AG04450 (cell line): ENCODE measurements around the gene GMPPA. TPM values are rescaled to one million over a fixed set of nuclear protein-coding genes. Genes with fewer than 3 reads are reported as not detected.

Source experiments
- CTCF ChIA-PET: fragments of 300-600, 350-600 bp; formaldehyde crosslinking; extraction: SDS; loops from one replicate; lab custom pipeline; 2022; ENCODE audit warnings: antibody characterized with exemption, inconsistent platforms; lab: Charles Lee
- POLR2A ChIA-PET: fragments of 350-600 bp; formaldehyde crosslinking; extraction: SDS; loops from one replicate; lab custom pipeline; 2021; ENCODE audit warnings: antibody characterized with exemption, inconsistent platforms; lab: Yijun Ruan, JAX
- DNase-seq: peaks from one replicate; pipeline ENCODE4 v3.0.0-alpha.2; 2011; ENCODE audit warnings: low read depth, low spot score
- H3K27ac ChIP-seq: one replicate; pipeline ENCODE4 v1.5.1; 2012; ENCODE audit warnings: low read depth, low read length, control low read depth
- H3K27me3 ChIP-seq: one replicate; pipeline ENCODE4 v1.6.0; 2012; ENCODE audit warnings: low read length; ENCODE audit not compliant: control insufficient read depth, insufficient read depth
- H3K4me3 ChIP-seq: 2 replicates; pipeline ENCODE4 v1.5.1; 2011; ENCODE audit warnings: mild to moderate bottlenecking, low read depth, low read length, control low read depth
- H3K9me3 ChIP-seq: 2 replicates; pipeline ENCODE4 v1.5.1; 2012; ENCODE audit warnings: low read length; ENCODE audit not compliant: control insufficient read depth, insufficient read depth
- CTCF ChIP-seq: IDR thresholded peaks from 2 replicates; pipeline ENCODE4 v1.5.1; 2011; ENCODE audit warnings: low read depth, low read length, control low read depth, inconsistent platforms
- polyA minus RNA-seq: library from RNA; depleted of rRNA, polyadenylated mRNA; stranded (reverse); fragments of >200 nt; gene quantifications from 2 replicates; pipeline ENCODE4 v1.2.3, GENCODE V29; 2011; rRNA and poly(A)+ RNA removed
- polyA plus RNA-seq: library from polyadenylated mRNA; depleted of rRNA; stranded (reverse); fragments of >200 nt; gene quantifications from 2 replicates; pipeline ENCODE4 v1.2.3, GENCODE V29; 2011; rRNA removed

Gene GMPPA
- polyA plus RNA-seq, result 90.1 and 97.7 TPM in 2 replicates
- 90.6 and 98.6 TPM in 2 replicates for polyA minus RNA-seq

GRCh38 chr2:219498280-219499057 lies at the start of gene GMPPA:
Gene GMPPA, plus strand, starts transcription at chr2:219498891. Its CDS starts 1,085 bp downstream, at chr2:219499976.
- ChIA-PET CTCF (interaction anchor here (0.7 to 6.1 kb wide), 11 partner anchors 11 to 95 kb away, joined by 3 to 168 read pairs (median 6); no protein-coding TSS in a partner anchor), POLR2A (interaction anchor here (0.6 to 2.9 kb wide), 21 partner anchors 9 to 129 kb away, joined by 3 to 18 read pairs (median 5); partner anchors contain the start of gene DNPEP)

DNA sequence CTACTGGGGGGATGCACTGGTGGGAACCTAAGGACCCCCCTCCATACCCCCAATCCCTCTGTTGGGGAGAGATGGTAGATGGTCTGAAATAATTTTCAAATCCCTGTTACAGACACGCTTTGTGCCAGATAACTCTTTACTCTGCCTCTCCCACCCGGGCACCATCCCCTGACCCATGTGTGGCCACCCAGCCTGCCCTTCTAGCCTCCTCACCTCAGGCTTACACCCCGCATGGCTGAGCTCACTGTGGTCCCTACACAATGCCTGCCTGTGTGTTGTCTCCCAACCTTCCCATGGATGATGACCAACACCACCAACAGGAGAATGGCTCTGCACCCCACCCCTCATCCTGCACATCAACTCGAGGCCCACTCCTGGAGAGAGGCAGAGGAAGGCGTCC lies 49.1 kb upstream of the GMPPA start:
- Histone ChIP-seq H3K4me3 (no peak overlapping the region), H3K9me3 (no peaks in the 10 kb centered on the region; the same call in 1 of the 2 replicates), H3K27me3 (no peaks in the 10 kb centered on the region), H3K27ac (no peak overlapping the region)
- ChIA-PET POLR2A (no interaction called here), CTCF (interaction anchor here (1.1 to 1.7 kb wide), 5 partner anchors 9 to 80 kb away, joined by 3 to 11 read pairs (median 4); no protein-coding TSS in a partner anchor)
- DNase-seq, result no peak
- TF ChIP-seq CTCF, result no peak

More at GRCh38 chr2:219498280-219499057, at the start of gene GMPPA:
- Histone ChIP-seq H3K27ac (peak within 1 kb of the TSS; percentile 86), H3K9me3 (no peaks in the 10 kb centered on the region; the same call in 1 of the 2 replicates), H3K4me3 (peak within 1 kb of the TSS; percentile 80), H3K27me3 (peaks cover 3% of the 10 kb centered on the region)
- 0 out of 2 replicates have a peak, but pooled peaks have one; percentile 7 for TF ChIP-seq CTCF
- peak; percentile 97 for DNase-seq

DNA sequence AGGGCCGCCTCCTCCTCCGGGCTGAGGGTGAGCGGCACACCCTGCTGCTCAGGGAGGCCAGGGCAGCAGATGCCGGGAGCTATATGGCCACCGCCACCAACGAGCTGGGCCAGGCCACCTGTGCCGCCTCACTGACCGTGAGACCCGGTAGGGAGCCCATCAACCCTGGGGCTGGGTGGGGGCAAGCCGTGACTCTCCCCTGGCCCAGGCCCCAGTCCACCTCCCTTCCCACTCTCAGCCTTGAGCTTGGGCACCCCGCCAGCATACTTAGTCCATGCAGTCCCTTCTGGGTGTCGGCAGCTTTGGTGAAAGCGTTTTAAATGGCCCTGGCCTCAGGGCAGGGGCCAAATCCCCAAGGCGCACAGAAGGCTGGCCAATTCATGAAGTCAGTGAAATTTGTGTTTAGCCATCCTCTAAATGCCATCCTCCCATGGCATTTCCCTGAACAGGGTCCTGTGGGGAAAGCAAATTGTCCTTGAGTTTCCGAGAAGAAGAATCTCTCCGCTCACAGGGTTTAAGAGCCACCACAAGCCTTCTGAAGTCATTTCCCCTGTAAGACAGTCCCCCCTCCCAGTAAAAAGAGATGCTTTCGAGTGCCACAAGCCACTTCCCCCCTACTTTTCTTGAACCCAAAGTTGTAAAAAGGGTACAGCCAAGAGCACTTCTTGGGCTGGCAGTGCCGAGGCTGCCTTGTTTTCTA lies 46.9 kb upstream of the GMPPA start:
- ChIA-PET CTCF (interaction anchor here (1.4 to 1.5 kb wide), 3 partner anchors 8 to 48 kb away, joined by 3 to 7 read pairs (median 4); no protein-coding TSS in a partner anchor), POLR2A (no interaction called here)
- H3K27me3 ChIP-seq, result no peaks in the 10 kb centered on the region
- no peaks in the 10 kb centered on the region; the same call in 1 of the 2 replicates for H3K9me3 ChIP-seq
- no peak for TF ChIP-seq CTCF
- no peak for DNase-seq
- H3K4me3 ChIP-seq, result no peak overlapping the region
- H3K27ac ChIP-seq, result peak overlapping the region; percentile 99

GRCh38 chr2:219452361-219453317 lies 46.1 kb upstream of the GMPPA start:
- peak; percentile 85 for DNase-seq
- Histone ChIP-seq H3K27me3 (no peaks in the 10 kb centered on the region), H3K4me3 (no peak overlapping the region), H3K27ac (peak overlapping the region; percentile 99), H3K9me3 (no peaks in the 10 kb centered on the region; the same call in 1 of the 2 replicates)
- TF ChIP-seq CTCF, result no peak
- ChIA-PET CTCF (interaction anchor here (0.9 to 6.4 kb wide), 12 partner anchors 11 to 157 kb away, joined by 3 to 29 read pairs (median 4); a partner anchor contains a TSS), POLR2A (interaction anchor here (0.6 to 1.8 kb wide), 10 partner anchors 10 to 47 kb away, joined by 3 to 8 read pairs (median 5); no protein-coding TSS in a partner anchor)
